Large intestine (tissue), 1 donor: ENCODE measurements around the gene PPP1R1C. TPM values are rescaled to one million over a fixed set of nuclear protein-coding genes. Genes with fewer than 3 reads are reported as not detected.

ENCODE experiments used
- polyA plus RNA-seq: library from polyadenylated mRNA; unstranded; fragments of 120-200 nt; gene quantifications from one replicate; pipeline ENCODE4 v1.2.1, GENCODE V29; 2013

Gene PPP1R1C
- polyA plus RNA-seq, 1 donor = 3.3 TPM

Other genes starting within 250 kb of the PPP1R1C start
- gene ITPRID2, start 94.1 kb upstream of the PPP1R1C start, polyA plus RNA-seq = 111 TPM